PC-3 (cell line): ENCODE results near the gene PARP11. TPM values are rescaled to one million over a fixed set of nuclear protein-coding genes. Genes with fewer than 3 reads are reported as not detected.

Experiments used
- ATAC-seq: fragments of 200-7000 bp; cut with Tn5 transposase; 2 replicates; pipeline ENCODE4 v1.9.1; 2020; ENCODE audit warnings: mild to moderate bottlenecking, moderate library complexity
- BruUV-seq: library from RNA; stranded (reverse); fragments of 400-500 nt; replicated peaks from 2 replicates; lab custom pipeline; 2021; lab: Mats Ljungman, UMichigan
- CTCF ChIA-PET: fragments of 300-600 bp; sonication (Branson Sonifier 250); formaldehyde crosslinking; loops from one replicate; lab custom pipeline; 2022; ENCODE audit warnings: antibody characterized with exemption; lab: Charles Lee
- POLR2A ChIA-PET: fragments of 300-600 bp; sonication (Branson Sonifier 250); formaldehyde crosslinking; loops from one replicate; lab custom pipeline; 2022; ENCODE audit warnings: antibody characterized with exemption; ENCODE audit not compliant: unreplicated experiment; lab: Charles Lee
- DNase-seq: peaks from one replicate; pipeline ENCODE4 v3.0.0-alpha.2; 2015
- H2AFZ ChIP-seq: fragments of 300-600 bp; sonication (generic); 2 replicates; pipeline ENCODE4 v1.6.0; 2016; ENCODE audit warnings: antibody characterized with exemption, low read length
- H3F3A ChIP-seq: fragments of 300-600 bp; sonication (generic); one replicate; pipeline ENCODE4 v1.6.0; 2017; ENCODE audit warnings: antibody characterized with exemption, low read length, control low read depth, mild to moderate bottlenecking; ENCODE audit not compliant: unreplicated experiment
- H3K27ac ChIP-seq: fragments of 300-600 bp; sonication (generic); 2 replicates; pipeline ENCODE4 v1.5.1; 2016; ENCODE audit warnings: mild to moderate bottlenecking, low read length
- H3K27me3 ChIP-seq: fragments of 300-600 bp; sonication (generic); 2 replicates; pipeline ENCODE4 v1.6.1; 2016; ENCODE audit warnings: low read length, mixed read lengths
- H3K36me3 ChIP-seq: fragments of 300-600 bp; sonication (generic); 2 replicates; pipeline ENCODE4 v1.6.1; 2016; ENCODE audit warnings: low read depth, mixed run types, low read length, mixed read lengths
- H3K4me1 ChIP-seq: fragments of 300-600 bp; sonication (generic); 2 replicates; pipeline ENCODE4 v1.5.1; 2016; ENCODE audit warnings: low read length; ENCODE audit not compliant: insufficient read depth
- H3K4me2 ChIP-seq: fragments of 300-600 bp; sonication (generic); 2 replicates; pipeline ENCODE4 v1.6.0; 2016; ENCODE audit warnings: low read length
- H3K4me3 ChIP-seq: fragments of 300-600 bp; sonication (generic); 2 replicates; pipeline ENCODE4 v1.5.1; 2016; ENCODE audit warnings: mild to moderate bottlenecking, low read length, mixed read lengths
- H3K79me2 ChIP-seq: fragments of 300-600 bp; sonication (generic); 2 replicates; pipeline ENCODE4 v1.6.1; 2017; ENCODE audit warnings: low read length, mixed read lengths
- H3K9ac ChIP-seq: fragments of 300-600 bp; sonication (generic); 2 replicates; pipeline ENCODE4 v1.6.0; 2016; ENCODE audit warnings: mild to moderate bottlenecking, low read length
- H3K9me2 ChIP-seq: fragments of 300-600 bp; sonication (generic); replicated peaks from 2 replicates; pipeline ENCODE4 v1.6.1; 2016; ENCODE audit warnings: mixed run types, low read length, mixed read lengths
- H3K9me3 ChIP-seq: fragments of 300-600 bp; sonication (generic); 2 replicates; pipeline ENCODE4 v1.6.1; 2016; ENCODE audit warnings: low read length, mixed read lengths
- H4K20me1 ChIP-seq: fragments of 300-600 bp; sonication (generic); 2 replicates; pipeline ENCODE4 v1.6.1; 2016; ENCODE audit warnings: low read length, mixed read lengths
- CTCF ChIP-seq: fragments of 300-600 bp; sonication (generic); conservative IDR thresholded peaks from 2 replicates; pipeline ENCODE4 v1.5.1; 2017; ENCODE audit warnings: antibody characterized with exemption, low read depth, mild to moderate bottlenecking, low read length
- EZH2 ChIP-seq: fragments of 300-600 bp; sonication (generic); IDR thresholded peaks from one replicate; pipeline ENCODE4 v1.6.1; 2017; ENCODE audit warnings: antibody characterized with exemption, mild to moderate bottlenecking, low read length; ENCODE audit not compliant: unreplicated experiment
- EZH2phosphoT487 ChIP-seq: fragments of 300-600 bp; sonication (generic); IDR thresholded peaks from 2 replicates; pipeline ENCODE4 v1.6.1; 2018; ENCODE audit warnings: mild to moderate bottlenecking, antibody characterized with exemption, low read length, borderline replicate concordance
- intact Hi-C: fragments of 100-400 bp; cut with micrococcal nuclease; formaldehyde crosslinking; loops from 2 replicates; pipeline ENCODE4 v1.9.0; 2023
- total RNA-seq: library from RNA; depleted of rRNA; stranded (reverse); fragments of >200 nt; gene quantifications from 2 replicates; pipeline ENCODE4 v1.2.3, GENCODE V29; 2014

The PARP11 gene
- total RNA-seq, 1 experiment from 2014 or later, result 2.2 TPM

- intact Hi-C loops, result no loop called here
- Histone ChIP-seq H3K4me3 (no peak overlapping the region), H3K9ac (no peak overlapping the region), H3K36me3 (no peaks in the 10 kb centered on the region), H3K27ac (no peak overlapping the region), H3F3A (no peaks in the 10 kb centered on the region), H3K79me2 (no peaks in the 10 kb centered on the region), H3K4me2 (no peak overlapping the region), H3K4me1 (no peaks in the 10 kb centered on the region), H3K27me3 (no peaks in the 10 kb centered on the region), H3K9me3 (no peaks in the 10 kb centered on the region), H4K20me1 (no peaks in the 10 kb centered on the region), H3K9me2 (no peaks in the 10 kb centered on the region), H2AFZ (no peak overlapping the region)
- TF ChIP-seq CTCF, result no peak
- TF ChIP-seq EZH2phosphoT487, result no peak
- TF ChIP-seq EZH2, result no peak
- ATAC-seq (no peak), DNase-seq (no peak)
- ChIA-PET CTCF (no interaction called here), POLR2A (no interaction called here)
- BruUV-seq, result no TSS peak
Measured at GRCh38 chr12:3815094-3815766, 58.0 kb downstream of the PARP11 start.

GRCh38 chr12:3810540-3810939 lies 62.7 kb downstream of the PARP11 start:
- no peak overlapping the region for H3K9ac ChIP-seq
- H4K20me1 ChIP-seq, result no peaks in the 10 kb centered on the region
- no peak overlapping the region for H3K4me2 ChIP-seq
- no peaks in the 10 kb centered on the region for H3K79me2 ChIP-seq
- no peaks in the 10 kb centered on the region for H3K9me2 ChIP-seq
- TF ChIP-seq CTCF (no peak), EZH2 (no peak), EZH2phosphoT487 (no peak)
- ChIA-PET POLR2A (no interaction called here), CTCF (no interaction called here)
- no peak overlapping the region for H3K4me3 ChIP-seq
- no peaks in the 10 kb centered on the region for H3F3A ChIP-seq
- no peaks in the 10 kb centered on the region for H3K9me3 ChIP-seq
- H3K27ac ChIP-seq, result no peak overlapping the region
- no peaks in the 10 kb centered on the region for H3K27me3 ChIP-seq
- no peaks in the 10 kb centered on the region for H3K36me3 ChIP-seq
- no peak overlapping the region for H2AFZ ChIP-seq
- no peak for ATAC-seq
- no peak for DNase-seq
- H3K4me1 ChIP-seq, result no peaks in the 10 kb centered on the region
- BruUV-seq, result no TSS peak
- intact Hi-C loops, result no loop called here

GRCh38 chr12:3810016-3810370 lies 63.2 kb downstream of the PARP11 start:
- CTCF ChIA-PET, result no interaction called here
- no peaks in the 10 kb centered on the region for H3K27me3 ChIP-seq
- no peak for TF ChIP-seq CTCF
- TF ChIP-seq EZH2phosphoT487, result no peak
- TF ChIP-seq EZH2, result no peak

More at GRCh38 chr12:3810016-3810370, 63.2 kb downstream of the PARP11 start:
- DNase-seq (no peak), ATAC-seq (no peak)
- Histone ChIP-seq H4K20me1 (no peaks in the 10 kb centered on the region), H3K36me3 (no peaks in the 10 kb centered on the region), H2AFZ (no peak overlapping the region), H3K9me2 (no peaks in the 10 kb centered on the region), H3K4me1 (no peaks in the 10 kb centered on the region), H3K9me3 (no peaks in the 10 kb centered on the region), H3K4me3 (no peak overlapping the region), H3K27ac (no peak overlapping the region), H3K9ac (no peak overlapping the region), H3K4me2 (no peak overlapping the region), H3K79me2 (no peaks in the 10 kb centered on the region), H3F3A (no peaks in the 10 kb centered on the region)
- POLR2A ChIA-PET, result no interaction called here
- BruUV-seq, result no TSS peak
- intact Hi-C loops, result no loop called here
